ENCODE results near the gene PANK2. TPM values are rescaled to one million over a fixed set of nuclear protein-coding genes. Genes with fewer than 3 reads are reported as not detected.

PANK2 gene
- total RNA-seq, 4 donors from 2014 or later, result 35.7 to 44.1 (median 42.3) TPM

DNA sequence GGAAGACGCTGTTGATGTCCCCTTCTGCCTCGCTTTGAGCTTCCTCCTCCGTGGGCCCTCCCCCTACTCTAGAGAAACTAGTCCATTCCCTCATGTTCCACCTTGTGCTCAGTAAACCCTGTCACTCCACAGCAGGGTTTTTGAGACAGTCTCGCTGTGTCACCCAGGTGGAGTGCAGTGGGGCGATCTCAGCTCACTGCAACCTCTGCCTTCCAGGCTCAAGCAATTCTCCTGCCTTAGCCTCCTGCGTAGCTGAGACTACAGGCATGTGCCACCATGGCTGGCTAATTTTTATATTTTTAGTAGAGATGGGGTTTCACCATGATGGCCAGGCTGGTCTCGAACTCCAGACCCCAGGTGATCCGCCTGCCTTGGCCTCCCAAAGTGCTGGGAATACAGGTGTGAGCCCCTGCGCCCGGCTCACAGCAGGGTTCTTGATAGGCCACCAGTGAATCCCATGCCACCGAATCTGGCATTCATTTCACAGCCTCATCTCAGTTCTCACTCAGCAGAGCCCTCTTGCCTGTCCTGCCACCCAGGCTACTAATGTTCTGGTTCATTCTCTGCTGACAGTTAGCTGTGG lies 36.0 kb downstream of the PANK2 start:
- DNase-seq (ENCODE audit: low spot score in 2 of 2), result peak in 1 of 2 donors; percentile 81
- no peak overlapping the region for H3K4me3 ChIP-seq (ENCODE audit: low read depth, poor library complexity, severe bottlenecking)
- intact Hi-C loops (cut with DNase I; ENCODE audit: low total_unique reads), result no loop called here
- TF ChIP-seq, protein P1, sequence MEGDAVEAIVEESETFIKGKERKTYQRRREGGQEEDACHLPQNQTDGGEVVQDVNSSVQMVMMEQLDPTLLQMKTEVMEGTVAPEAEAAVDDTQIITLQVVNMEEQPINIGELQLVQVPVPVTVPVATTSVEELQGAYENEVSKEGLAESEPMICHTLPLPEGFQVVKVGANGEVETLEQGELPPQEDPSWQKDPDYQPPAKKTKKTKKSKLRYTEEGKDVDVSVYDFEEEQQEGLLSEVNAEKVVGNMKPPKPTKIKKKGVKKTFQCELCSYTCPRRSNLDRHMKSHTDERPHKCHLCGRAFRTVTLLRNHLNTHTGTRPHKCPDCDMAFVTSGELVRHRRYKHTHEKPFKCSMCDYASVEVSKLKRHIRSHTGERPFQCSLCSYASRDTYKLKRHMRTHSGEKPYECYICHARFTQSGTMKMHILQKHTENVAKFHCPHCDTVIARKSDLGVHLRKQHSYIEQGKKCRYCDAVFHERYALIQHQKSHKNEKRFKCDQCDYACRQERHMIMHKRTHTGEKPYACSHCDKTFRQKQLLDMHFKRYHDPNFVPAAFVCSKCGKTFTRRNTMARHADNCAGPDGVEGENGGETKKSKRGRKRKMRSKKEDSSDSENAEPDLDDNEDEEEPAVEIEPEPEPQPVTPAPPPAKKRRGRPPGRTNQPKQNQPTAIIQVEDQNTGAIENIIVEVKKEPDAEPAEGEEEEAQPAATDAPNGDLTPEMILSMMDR (IDR thresholded peaks at IDR 0.05), result no peak
- TF ChIP-seq POLR2A (IDR thresholded peaks at IDR 0.05), result no peak
- 90 to 94% methylated on average over 11 of the region's 11 CpGs for WGBS, 2 donors

DNA sequence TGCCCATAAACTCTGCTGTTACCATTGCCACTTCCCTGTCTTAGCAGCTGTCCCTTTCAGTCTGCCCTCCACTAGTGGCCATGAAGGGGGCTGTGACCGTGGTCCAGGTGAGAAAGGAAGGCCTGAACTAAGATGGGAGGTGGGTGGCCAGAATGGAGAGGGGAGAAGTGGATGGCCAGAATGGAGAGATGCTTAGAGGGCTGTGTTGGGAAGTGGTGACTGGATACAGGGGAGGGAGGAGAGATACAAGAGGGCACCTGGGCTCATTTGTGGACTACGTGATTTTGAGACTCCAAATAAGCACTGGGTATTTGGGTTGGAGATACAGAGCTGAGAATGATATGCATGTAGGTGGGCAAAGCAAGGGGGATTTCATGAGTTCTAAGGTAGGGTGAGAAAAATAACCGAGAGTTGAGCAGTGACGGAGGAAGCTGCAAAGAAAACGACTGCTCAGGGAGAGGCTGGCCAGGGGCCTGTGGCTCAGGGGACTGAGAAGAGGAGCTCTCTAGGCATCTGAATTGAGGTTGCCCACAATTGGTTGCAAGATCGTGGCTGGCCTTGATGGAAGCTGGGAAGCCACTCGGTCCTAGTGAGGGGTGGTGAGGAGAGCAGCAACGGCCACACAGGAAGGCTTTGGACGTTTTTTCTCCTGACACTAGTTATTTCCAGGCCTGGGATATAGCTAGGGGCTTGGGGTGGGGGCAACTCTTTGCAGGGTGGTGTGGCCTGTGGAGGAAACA lies 36.9 kb downstream of the PANK2 start:
- TF ChIP-seq, protein P1 (IDR thresholded peaks at IDR 0.05), result no peak
- no peak for TF ChIP-seq POLR2A (IDR thresholded peaks at IDR 0.05)
- peak in 1 of 2 donors; percentile 62 for DNase-seq (ENCODE audit: low spot score in 2 of 2)
- intact Hi-C loops (cut with DNase I; ENCODE audit: low total_unique reads), result no loop called here
- 68 to 69% methylated on average over 9 of the region's 9 CpGs for WGBS, 2 donors
- H3K4me3 ChIP-seq (ENCODE audit: low read depth, poor library complexity, severe bottlenecking), result no peak overlapping the region

- H3K4me3 ChIP-seq (ENCODE audit: low read depth, poor library complexity, severe bottlenecking), result no peak overlapping the region
- TF ChIP-seq POLR2A (IDR thresholded peaks at IDR 0.05), result no peak
- TF ChIP-seq, protein P1 (IDR thresholded peaks at IDR 0.05), result no peak
- DNase-seq (ENCODE audit: low spot score in 2 of 2), result peak in 1 of 2 donors; percentile 81
- intact Hi-C loops (cut with DNase I; ENCODE audit: low total_unique reads), result no loop called here
- WGBS, 2 donors, result 39 to 48% methylated on average over 10 of the region's 10 CpGs
These were observed 38.5 kb downstream of the PANK2 start for GRCh38 chr20:3927486-3928291.

- TF ChIP-seq, protein P1 (IDR thresholded peaks at IDR 0.05), result no peak
- TF ChIP-seq POLR2A (IDR thresholded peaks at IDR 0.05), result no peak
- 82% methylated on average over 2 of the region's 2 CpGs for WGBS, 2 donors
- no peak for DNase-seq (ENCODE audit: low spot score in 2 of 2)
- H3K4me3 ChIP-seq (ENCODE audit: low read depth, poor library complexity, severe bottlenecking), result no peak overlapping the region
- intact Hi-C loops (cut with DNase I; ENCODE audit: low total_unique reads), result no loop called here
These were observed 40.5 kb downstream of the PANK2 start for GRCh38 chr20:3929713-3930060.

- 60 to 72% methylated on average over 6 of the region's 6 CpGs for WGBS, 2 donors
- peak in 1 of 2 donors; percentile 81 for DNase-seq (ENCODE audit: low spot score in 2 of 2)
- TF ChIP-seq, protein P1 (IDR thresholded peaks at IDR 0.05), result no peak
- no peak for TF ChIP-seq POLR2A (IDR thresholded peaks at IDR 0.05)
These were observed 41.3 kb downstream of the PANK2 start for GRCh38 chr20:3930265-3931206.

More at GRCh38 chr20:3930265-3931206, 41.3 kb downstream of the PANK2 start:
- no peak overlapping the region for H3K4me3 ChIP-seq (ENCODE audit: low read depth, poor library complexity, severe bottlenecking)
- intact Hi-C loops (cut with DNase I; ENCODE audit: low total_unique reads), result no loop called here

Data from lower leg skin (tissue), 4 donors.